Measurements from ENCODE around the gene DHRSX.
"Not testable (repeated sequence)": the region's sequence is repeated elsewhere in the genome, so short reads cannot be mapped to it uniquely, and the experiment has no call there.

Gene DHRSX

DNA sequence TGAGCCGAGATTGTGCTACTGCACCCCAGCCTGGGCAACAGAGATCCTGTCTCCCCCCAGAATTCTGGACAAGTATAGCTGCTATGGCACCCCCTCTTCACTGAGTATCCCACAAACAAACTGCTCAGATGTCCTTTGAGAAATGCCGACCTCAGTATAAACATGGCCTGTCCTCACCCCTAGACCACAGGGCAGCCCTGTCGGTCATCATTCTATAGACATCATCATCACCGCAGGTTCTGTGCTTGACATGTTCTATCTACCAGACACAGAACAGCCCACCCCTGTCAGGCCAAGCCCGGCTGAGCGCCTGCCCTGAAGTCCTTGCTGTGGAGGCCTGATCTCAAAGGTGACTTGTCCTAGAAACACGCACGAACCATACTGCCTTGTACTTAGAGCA, 232.9 kb downstream of the DHRSX start (continued):
- TF ChIP-seq ZC3H10 (CRISPR knock-in tag; IDR thresholded peaks at IDR 0.05), result no peak
- no peak for TF ChIP-seq SNAI2 (CRISPR knock-in tag; IDR thresholded peaks at IDR 0.05)
- TF ChIP-seq OSR1 (CRISPR knock-in tag; IDR thresholded peaks at IDR 0.05), result no peak

DNA sequence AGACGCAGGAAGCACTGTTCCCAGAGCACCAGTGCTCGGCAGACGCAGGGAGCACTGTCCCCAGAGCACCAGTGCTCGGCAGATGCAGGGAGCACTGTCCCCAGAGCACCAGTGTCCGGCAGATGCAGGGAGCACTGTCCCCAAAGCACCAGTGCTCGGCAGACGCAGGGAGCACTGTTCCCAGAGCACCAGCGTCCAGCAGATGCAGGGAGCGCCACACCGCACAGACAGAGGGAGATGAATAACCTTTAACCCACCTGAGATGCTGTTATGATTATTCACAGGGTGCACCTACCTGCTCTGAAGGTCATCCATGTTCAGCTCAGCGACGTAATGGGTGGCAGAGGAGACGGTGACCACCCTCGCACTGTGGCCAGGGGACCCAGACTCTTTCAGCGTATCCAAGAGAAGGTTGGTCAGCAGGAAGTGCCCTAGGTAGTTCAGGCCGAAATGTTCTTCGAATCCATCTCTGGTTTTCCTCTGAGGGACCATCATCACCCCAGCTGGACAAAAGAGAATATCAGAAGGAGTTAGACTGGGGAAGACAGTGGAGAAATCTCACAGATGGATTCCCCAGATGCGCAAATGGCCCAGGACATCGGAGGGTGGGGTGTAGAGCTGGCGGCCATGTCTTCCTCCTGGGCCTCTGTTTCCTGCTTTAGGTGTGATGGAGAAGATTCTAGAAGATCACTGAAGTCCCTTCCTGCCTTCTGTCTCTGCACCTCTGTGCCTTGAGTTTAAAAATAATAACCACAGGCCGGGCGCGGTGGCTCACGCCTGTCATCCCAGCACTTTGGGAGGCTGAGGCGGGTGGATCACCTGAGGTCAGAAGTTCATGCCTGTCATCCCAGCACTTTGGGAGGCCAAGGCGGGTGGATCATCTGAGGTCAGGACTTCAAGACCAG, 234.1 kb downstream of the DHRSX start:
- no peak for ATAC-seq
- TF ChIP-seq ZC3H10 (CRISPR knock-in tag; IDR thresholded peaks at IDR 0.05) (no peak), ESRRG (CRISPR knock-in tag; IDR thresholded peaks at IDR 0.05) (no peak), TOX (CRISPR knock-in tag; IDR thresholded peaks at IDR 0.05; ENCODE audit: borderline replicate concordance) (no peak), PATZ1 (CRISPR knock-in tag; IDR thresholded peaks at IDR 0.05; ENCODE audit: borderline replicate concordance) (no peak), CSDC2 (CRISPR knock-in tag; IDR thresholded peaks at IDR 0.05) (no peak), ZFP3 (CRISPR knock-in tag; IDR thresholded peaks at IDR 0.05) (no peak), SNAI2 (CRISPR knock-in tag; IDR thresholded peaks at IDR 0.05) (no peak), ARNTL (CRISPR knock-in tag; IDR thresholded peaks at IDR 0.05; ENCODE audit: borderline replicate concordance, low read depth) (no peak), ISL1 (CRISPR knock-in tag; IDR thresholded peaks at IDR 0.05) (no peak), ZNF8 (CRISPR knock-in tag; IDR thresholded peaks at IDR 0.05) (no peak), OSR1 (CRISPR knock-in tag; IDR thresholded peaks at IDR 0.05) (no peak), TCF4 (CRISPR knock-in tag; IDR thresholded peaks at IDR 0.05; ENCODE audit: borderline replicate concordance) (no peak), ZFP30 (CRISPR knock-in tag; IDR thresholded peaks at IDR 0.05) (no peak), ZNF565 (CRISPR knock-in tag; conservative IDR thresholded peaks at IDR 0.05; ENCODE audit: low read depth) (no peak)
- TF ChIP-seq, protein P1, sequence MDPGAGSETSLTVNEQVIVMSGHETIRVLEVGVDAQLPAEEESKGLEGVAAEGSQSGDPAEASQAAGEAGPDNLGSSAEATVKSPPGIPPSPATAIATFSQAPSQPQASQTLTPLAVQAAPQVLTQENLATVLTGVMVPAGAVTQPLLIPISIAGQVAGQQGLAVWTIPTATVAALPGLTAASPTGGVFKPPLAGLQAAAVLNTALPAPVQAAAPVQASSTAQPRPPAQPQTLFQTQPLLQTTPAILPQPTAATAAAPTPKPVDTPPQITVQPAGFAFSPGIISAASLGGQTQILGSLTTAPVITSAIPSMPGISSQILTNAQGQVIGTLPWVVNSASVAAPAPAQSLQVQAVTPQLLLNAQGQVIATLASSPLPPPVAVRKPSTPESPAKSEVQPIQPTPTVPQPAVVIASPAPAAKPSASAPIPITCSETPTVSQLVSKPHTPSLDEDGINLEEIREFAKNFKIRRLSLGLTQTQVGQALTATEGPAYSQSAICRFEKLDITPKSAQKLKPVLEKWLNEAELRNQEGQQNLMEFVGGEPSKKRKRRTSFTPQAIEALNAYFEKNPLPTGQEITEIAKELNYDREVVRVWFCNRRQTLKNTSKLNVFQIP (CRISPR knock-in tag; IDR thresholded peaks at IDR 0.05; ENCODE audit: borderline replicate concordance, low read depth), result no peak
- TF ChIP-seq, protein P2, sequence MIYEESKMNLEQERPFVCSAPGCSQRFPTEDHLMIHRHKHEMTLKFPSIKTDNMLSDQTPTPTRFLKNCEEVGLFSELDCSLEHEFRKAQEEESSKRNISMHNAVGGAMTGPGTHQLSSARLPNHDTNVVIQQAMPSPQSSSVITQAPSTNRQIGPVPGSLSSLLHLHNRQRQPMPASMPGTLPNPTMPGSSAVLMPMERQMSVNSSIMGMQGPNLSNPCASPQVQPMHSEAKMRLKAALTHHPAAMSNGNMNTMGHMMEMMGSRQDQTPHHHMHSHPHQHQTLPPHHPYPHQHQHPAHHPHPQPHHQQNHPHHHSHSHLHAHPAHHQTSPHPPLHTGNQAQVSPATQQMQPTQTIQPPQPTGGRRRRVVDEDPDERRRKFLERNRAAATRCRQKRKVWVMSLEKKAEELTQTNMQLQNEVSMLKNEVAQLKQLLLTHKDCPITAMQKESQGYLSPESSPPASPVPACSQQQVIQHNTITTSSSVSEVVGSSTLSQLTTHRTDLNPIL (CRISPR knock-in tag; IDR thresholded peaks at IDR 0.05; ENCODE audit: low read depth), result no peak

DNA sequence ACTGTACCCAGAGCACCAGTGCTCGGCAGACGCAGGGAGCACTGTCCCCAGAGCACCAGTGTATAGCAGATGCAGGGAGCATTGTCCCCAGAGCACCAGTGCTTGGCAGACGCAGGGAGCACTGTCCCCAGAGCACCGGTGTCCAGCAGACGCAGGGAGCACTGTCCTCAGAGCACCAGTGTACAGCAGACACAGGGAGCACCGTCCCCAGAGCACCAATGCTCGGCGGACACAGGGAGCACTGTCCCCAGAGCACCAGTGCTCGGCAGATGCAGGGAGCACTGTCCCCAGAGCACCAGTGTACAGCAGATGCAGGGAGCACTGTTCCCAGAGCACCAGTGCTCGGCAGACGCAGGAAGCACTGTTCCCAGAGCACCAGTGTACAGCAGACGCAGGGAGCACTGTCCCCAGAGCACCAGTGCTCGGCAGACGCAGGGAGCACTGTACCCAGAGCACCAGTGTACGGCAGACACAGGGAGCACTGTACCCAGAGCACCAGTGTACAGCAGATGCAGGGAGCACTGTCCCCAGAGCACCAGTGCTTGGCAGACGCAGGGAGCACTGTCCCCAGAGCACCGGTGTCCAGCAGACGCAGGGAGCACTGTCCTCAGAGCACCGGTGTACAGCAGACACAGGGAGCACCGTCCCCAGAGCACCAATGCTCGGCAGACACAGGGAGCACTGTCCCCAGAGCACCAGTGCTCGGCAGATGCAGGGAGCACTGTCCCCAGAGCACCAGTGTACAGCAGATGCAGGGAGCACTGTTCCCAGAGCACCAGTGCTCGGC, 234.9 kb downstream of the DHRSX start:
- not testable (repeated sequence) for ATAC-seq

DNA sequence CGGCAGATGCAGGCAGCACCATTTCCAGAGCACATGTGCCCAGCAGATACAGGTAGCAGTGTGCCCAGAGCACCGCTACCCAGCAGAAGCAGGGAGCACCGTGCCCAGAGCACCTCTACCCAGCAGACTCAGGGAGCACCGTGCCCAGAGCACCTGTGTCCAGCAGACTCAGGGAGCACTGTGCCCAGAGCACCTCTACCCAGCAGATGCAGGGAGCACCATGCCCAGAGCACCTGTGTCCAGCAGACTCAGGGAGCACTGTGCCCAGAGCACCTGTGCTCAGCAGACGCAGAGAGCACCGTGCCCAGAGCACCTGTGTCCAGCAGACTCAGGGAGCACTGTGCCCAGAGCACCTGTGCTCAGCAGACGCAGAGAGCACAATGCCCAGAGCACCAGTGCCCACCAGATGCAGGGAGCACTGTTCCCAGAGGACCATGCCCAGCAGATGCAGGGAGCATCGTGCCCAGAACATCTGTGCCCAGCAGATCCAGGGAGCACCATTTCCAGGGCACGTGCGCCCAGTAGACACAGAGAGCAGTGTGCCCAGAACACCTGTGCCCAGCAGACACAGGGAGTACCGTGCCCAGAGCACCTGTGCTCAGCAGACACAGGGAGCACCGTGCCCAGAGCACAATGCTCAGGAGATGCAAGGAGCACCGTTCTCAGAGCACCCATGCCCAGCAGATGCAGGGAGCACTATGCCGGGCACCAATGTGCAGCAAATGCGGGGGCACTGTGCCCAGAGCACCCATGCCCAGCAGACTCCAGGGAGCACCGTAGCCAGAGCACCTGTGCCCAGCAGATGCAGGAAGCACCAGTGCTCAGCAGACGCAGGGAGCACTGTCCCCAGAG, 236.4 kb downstream of the DHRSX start:
- no peak for ATAC-seq
- no peak for TF ChIP-seq ZFP30 (CRISPR knock-in tag; IDR thresholded peaks at IDR 0.05)
- TF ChIP-seq ISL1 (CRISPR knock-in tag; IDR thresholded peaks at IDR 0.05), result no peak

- ATAC-seq, result no peak; the same call in 2 of the 3 replicates
- no peak for TF ChIP-seq ARNTL (CRISPR knock-in tag; IDR thresholded peaks at IDR 0.05; ENCODE audit: borderline replicate concordance, low read depth)
- TF ChIP-seq ZFP3 (CRISPR knock-in tag; IDR thresholded peaks at IDR 0.05), result no peak
- TF ChIP-seq ZFP30 (CRISPR knock-in tag; IDR thresholded peaks at IDR 0.05), result no peak
- TF ChIP-seq CSRNP3 (CRISPR knock-in tag; IDR thresholded peaks at IDR 0.05), result no peak
- TF ChIP-seq, protein P2 (CRISPR knock-in tag; IDR thresholded peaks at IDR 0.05; ENCODE audit: low read depth), result no peak
- no peak for TF ChIP-seq ZNF8 (CRISPR knock-in tag; IDR thresholded peaks at IDR 0.05)
- TF ChIP-seq TOX (CRISPR knock-in tag; IDR thresholded peaks at IDR 0.05; ENCODE audit: borderline replicate concordance), result no peak
- TF ChIP-seq ZNF70 (CRISPR knock-in tag; IDR thresholded peaks at IDR 0.05), result no peak
- TF ChIP-seq PPARA (CRISPR knock-in tag; IDR thresholded peaks at IDR 0.05; ENCODE audit: borderline replicate concordance), result no peak
- TF ChIP-seq, protein P1 (CRISPR knock-in tag; IDR thresholded peaks at IDR 0.05; ENCODE audit: borderline replicate concordance, low read depth), result no peak
Measured at GRCh38 chrX:2263203-2263602, 237.6 kb downstream of the DHRSX start.

Measured in SK-N-SH treated with all-trans-retinoic acid at 6 μM for 48 hours (cell line).